ENCODE data around the gene AJAP1.

AJAP1 gene

DNA sequence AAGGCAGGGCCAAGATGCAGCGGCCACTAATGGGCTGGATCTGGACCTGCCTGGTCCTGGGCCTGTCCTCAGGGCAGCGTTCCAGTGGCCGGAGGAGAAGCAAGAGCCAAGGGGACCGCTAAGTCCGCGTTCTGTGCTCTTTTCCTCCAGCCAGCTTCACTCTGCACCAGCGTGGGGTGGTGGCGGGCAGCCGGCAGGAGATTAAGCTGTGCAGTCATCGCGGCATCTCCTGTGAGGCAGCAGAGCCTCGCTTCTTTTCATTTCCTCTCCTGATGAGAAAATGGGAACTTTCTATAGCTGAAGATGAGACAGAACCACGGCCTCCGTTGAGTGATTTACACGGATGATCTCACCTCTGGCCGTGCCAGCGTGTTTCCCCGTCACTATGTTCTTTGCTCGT lies 43.4 kb downstream of the AJAP1 start:
- FAIRE-seq (no peak), DNase-seq (ENCODE audit: insufficient read length, low spot score) (no peak)

DNA sequence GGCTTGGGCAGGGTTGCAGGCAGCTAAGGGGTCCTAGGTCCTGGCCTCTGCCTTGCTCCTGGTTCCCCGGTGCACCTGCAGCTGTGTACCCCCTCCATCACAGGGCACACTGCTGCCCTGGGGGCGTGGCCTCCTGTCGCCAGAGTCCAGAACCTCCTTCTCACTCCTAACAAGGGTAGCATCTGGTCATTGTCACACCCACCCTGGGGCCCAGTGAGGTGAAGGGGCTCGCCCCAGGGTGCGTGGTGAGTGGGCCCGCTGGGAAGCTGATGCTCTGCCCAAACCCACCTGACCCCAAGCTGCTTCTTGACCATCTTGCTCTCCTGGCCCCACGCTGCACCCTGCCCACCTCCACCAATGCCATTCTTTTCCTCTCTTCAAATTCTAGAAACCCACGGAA lies 44.5 kb downstream of the AJAP1 start:
- FAIRE-seq: no peak
- no peak for DNase-seq (ENCODE audit: insufficient read length, low spot score)

DNA sequence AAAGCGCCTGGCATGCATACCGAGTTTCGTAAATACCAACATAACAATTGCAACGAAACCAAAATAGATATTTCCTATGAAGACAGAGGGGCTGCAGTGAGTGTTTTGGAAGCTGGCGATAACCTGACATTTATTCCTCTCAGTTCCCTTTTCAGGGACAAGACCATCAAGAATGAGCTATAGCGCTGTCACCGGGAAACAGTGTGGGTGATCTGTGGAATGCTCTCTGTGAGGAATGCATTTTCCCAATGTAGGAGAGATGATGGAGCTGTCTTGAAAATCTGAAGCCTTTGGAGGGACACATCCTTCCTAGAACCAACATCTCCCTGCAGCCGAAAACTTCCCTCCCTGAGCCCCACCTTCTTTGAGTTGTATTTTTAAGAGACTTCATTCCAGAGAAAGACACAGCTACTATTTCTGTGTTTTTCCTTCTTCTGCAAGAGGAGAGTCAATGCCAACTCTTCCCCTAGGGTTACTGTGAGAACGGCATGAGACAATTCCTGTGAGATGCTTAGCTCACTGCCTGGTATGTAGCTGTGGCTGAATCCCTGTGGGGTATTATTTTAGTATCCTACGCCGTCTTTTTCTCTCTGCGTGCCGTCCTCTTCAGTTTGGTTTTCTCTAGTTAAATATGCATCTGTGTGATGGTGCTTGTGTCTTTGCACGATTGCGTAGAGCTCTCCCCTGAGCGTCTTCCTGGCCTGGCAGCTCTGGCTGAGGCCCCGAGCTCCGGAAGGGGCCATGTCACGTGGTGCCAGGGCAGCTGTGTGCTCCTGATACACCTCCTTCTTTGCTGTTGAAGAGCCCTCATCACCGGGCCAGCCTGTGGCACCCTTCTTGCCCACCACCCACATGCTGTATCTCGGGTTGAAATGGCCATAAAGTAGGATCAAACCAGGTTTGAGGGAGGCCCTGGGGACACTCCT lies 45.2 kb downstream of the AJAP1 start:
- no peak for FAIRE-seq
- DNase-seq (ENCODE audit: insufficient read length, low spot score): no peak

DNA sequence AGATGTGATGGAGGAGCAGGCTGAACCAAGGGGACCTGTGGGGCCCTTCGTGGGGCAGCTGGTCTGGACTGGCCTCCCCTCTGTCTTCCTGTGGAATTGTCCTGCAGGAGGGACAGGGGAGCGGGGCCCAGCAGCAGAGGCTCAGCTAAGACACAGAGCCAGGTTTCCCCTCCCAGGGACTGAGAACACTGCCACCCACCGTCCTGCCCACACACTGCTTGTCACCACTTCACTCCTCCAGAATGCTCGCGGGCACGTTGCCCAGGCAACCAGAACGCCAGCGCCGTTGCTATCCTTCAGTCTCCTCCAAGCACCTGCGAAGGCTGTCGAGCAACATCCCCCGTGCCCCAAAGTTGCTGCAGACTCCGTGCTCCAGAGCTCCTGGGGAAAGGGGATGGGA lies 46.4 kb downstream of the AJAP1 start:
- DNase-seq (ENCODE audit: insufficient read length, low spot score): no peak

DNA sequence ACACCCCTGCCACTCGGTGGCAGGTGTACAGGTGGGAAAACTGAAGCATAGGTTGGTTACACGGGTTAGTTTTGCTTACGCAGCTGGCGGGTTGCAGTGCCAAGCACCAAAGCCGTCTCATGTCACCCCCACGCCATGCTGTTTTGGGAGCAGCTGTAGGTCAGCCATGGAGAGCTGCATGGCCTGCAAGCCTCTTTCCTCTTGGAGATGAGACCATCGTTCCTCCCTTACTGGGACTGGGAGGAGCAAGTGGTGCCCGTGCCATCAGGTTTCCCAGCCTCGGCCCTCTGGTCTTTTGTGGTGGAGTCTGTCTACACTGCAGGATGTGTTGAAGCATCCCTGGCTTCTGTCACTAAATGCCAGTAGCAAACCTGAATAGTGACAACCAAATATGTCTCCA lies 46.9 kb downstream of the AJAP1 start:
- no peak for FAIRE-seq

More for the DNA sequence above, 46.4 kb downstream of the AJAP1 start:
- no peak for FAIRE-seq

DNA sequence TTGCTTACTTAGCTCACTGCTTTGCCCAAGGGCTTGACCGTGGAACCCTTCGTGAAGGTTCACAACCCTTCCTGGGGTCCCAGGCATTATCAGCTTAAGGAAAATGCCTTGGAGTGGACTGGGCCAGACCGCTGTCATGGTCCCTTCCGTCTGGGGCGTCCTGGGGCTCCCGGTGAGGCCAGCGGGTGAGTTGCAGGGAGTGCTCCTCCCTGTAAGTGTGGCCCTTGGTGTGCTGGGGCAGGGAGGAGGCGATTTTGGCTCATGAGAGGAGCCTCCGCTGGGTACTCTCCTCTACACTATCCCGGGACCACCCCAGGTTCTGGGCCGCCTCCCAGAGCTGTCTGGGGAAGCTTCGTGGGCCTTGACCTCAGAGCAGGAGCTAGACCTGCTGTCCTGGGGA lies 48.1 kb downstream of the AJAP1 start:
- DNase-seq (ENCODE audit: insufficient read length, low spot score) (no peak), FAIRE-seq (no peak)

More for the DNA sequence above, 46.9 kb downstream of the AJAP1 start:
- no peak for DNase-seq (ENCODE audit: insufficient read length, low spot score)

DNA sequence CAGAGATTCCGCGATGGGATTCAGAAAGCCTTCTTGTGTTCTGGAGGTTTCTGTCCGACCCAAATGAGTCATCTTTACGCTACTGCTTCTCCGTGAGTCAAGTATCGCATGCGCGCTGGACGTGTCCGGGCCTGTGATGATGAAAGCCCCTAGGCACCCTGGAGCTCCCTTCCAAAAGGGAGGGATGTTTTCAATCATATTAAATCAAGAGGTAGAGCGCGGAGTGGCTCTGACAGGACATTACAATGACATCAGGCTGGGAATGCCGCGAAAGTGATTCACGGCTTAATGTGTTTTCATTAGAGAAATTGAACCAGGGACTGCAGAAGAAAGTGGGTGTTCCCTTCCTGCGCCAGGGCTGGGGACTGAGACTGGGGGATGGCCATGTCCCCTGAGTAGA lies 48.5 kb downstream of the AJAP1 start:
- no peak for DNase-seq (ENCODE audit: insufficient read length, low spot score)
- FAIRE-seq: no peak

DNA sequence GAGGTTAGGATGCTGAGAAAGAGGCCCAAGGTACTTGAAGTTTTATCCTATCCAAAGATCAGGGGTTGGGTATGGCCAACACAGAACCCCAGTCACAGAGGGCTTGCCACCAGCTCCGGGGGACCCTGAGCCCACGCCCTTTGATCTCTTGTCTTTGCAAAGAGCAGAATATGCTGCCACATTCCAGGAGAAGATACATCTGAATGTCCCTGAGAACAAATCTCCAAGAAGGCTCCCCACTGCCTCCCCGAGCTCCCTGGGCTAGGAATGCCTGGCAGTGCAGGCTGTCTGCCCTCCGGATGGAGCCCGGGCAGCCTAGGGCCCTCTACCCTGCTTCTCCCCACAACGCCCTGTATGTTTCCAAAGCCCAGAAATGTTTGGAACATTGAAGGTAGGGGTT lies 49.2 kb downstream of the AJAP1 start:
- DNase-seq (ENCODE audit: insufficient read length, low spot score): no peak
- no peak for FAIRE-seq

DNA sequence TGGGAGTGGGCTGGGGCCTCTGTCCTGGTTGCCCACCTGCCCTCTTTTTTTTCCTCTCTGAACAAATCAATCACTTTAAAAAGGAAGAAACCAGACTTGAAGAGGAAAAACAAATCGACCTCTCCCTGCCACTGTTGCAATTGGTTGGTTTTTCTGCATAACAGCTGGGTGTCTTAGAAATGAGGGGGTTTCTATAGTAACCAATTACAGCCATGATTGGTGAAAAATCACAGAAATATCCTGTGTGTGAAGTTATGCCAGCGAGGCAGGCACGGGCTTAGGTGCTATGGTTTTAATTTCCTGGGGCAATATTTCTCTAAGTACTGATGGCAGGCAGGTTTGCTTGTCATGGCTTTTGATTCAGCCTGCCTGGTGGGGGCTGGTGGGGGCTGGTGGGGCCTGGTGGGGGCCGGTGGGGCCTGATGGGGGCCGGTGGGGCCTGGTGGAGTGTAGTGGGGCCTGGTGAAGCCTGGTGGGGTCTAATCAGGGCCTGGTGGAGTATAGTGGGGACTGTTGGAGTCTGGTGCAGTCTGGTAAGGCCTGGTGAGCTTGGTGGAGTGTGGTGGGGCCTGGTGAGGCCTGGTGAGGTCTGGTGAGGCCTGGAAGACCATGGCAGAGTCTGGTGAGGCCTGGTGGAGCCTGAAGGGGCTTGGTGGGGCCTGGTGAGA lies 54.6 kb downstream of the AJAP1 start:
- DNase-seq (ENCODE audit: insufficient read length, low spot score) (no peak), FAIRE-seq (no peak)

DNA sequence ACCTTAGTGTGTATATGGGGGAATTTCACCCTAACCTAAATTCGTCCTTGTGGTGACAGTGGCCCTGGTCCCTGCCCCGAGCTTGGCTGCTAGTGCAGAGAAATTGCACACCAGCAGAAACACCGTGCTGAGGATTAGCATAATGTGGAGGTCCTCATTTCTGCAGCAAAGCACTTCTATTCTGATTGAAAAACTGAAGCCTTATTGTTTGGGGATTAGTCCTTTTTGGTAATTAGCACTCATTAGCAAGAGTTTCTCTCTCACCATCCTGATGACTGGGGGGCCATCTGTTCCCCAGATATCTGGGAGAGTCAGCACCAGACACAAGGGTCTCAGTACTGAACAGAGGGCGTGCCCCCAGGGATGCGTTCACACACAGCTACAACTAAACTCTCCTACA lies 55.2 kb downstream of the AJAP1 start:
- FAIRE-seq (no peak), DNase-seq (ENCODE audit: insufficient read length, low spot score) (no peak)

DNA sequence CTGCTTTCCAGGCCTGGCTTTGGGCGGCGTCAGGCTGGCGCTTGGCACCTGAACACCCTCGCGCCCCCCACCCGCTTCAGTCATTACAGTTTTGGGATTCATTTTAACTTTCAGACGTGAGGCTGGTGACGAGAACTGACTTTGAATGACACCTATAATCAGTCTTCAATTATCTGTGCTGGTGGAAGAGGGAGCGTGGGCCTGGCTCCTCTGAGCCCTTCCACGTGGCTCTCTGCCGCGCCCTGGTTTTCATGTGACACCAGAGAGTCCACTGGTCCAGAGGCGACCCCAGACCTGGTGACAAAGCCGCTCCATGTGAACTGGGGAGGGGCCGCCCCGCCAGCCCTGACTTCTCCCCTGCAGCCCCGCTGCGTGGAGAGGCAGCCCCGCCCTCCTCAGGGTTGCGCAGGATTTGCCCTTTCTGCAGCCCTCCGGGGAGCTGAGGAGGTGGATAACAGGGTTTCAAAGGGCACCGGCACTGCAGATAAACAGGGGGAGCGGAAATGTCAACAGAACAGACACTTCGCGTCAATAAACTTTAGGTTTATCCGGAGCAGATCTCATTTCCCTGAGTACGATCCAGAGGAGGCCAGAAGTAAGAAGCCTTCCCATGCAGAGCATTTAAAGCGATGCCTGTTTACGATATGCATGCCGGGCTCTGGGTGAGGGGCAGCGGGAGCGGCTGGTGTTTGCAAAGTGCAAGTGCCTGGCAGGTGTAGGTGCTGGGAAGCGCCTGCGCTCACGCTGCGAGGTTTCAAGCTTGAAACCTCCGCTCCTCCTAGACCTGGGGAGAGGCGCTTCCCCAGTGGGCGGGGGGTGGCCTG lies 56.4 kb downstream of the AJAP1 start:
- no peak for FAIRE-seq
- DNase-seq (ENCODE audit: insufficient read length, low spot score): no peak

DNA sequence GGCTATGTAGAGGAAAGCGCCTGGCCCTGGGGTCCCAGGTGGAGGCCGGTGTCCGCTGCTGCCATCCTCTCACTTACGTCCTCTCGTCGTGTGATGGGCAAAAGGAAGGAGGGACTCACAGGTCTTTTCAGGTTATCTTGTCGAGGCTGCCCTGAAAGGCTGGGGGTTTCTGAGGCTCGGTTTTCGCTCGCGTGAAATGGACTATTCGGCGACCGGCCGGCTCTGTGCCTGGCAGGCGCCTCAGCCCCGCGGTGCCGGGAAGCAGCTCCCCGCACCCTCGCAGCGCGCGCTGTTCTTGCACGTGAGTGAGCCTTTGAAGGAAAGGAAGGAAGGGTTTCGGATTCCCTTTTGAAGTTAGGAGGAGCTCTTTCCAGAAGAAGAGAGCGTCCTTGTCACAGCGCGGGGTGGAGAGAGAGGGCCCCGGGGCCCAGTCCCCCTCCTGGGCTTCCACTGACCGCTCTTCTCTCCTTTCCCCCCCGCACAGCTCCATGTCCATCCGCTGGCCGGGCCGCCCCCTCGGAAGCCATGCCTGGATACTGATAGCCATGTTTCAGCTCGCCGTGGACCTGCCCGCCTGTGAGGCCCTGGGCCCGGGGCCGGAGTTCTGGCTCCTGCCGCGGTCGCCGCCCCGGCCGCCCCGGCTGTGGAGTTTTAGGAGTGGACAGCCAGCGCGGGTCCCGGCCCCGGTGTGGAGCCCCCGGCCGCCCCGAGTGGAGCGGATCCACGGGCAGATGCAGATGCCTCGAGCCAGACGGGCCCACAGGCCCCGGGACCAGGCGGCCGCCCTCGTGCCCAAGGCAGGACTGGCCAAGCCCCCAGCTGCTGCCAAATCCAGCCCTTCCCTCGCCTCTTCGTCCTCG lies 57.2 kb downstream of the AJAP1 start:
- DNase-seq (ENCODE audit: insufficient read length, low spot score): no peak
- FAIRE-seq: no peak

DNA sequence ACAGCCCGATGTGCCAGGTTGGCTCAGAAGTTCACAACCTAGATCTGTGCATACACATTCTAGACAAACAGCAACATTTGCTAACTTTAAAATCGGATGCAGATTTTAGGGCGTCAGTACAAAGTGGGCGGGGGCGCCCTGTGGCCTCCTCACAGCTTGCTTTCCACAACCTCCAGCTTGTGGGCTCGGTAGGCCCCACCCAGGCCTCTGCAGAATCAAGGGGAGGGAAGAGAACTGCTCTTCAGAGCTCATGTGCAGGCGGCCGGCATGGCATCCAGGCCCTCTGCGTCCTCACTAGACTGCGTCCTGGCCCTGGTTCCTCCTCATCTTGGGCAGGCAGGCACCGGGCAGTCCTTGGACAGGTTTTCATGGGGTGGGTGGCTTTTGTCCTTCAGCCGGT lies 59.3 kb downstream of the AJAP1 start:
- FAIRE-seq (no peak), DNase-seq (ENCODE audit: insufficient read length, low spot score) (no peak)

DNA sequence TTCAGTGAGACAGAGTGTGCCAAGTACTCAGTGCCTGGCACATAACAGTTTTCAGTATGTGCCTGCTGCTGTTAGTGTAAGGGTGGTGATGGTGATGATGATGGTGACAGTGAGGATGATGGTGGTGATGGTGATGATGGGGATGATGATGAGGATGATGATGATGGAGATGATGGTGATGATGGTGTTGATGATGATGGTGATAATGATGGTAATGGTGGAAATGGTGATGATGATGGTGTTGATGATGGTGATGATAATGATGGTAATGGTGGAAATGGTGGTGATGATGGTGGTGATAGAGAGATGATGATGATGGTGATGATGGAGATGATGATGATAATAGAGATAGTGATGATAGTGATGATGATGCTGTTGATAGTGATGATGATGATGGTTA lies 62.0 kb downstream of the AJAP1 start:
- DNase-seq (ENCODE audit: insufficient read length, low spot score): no peak
- FAIRE-seq: no peak

DNA sequence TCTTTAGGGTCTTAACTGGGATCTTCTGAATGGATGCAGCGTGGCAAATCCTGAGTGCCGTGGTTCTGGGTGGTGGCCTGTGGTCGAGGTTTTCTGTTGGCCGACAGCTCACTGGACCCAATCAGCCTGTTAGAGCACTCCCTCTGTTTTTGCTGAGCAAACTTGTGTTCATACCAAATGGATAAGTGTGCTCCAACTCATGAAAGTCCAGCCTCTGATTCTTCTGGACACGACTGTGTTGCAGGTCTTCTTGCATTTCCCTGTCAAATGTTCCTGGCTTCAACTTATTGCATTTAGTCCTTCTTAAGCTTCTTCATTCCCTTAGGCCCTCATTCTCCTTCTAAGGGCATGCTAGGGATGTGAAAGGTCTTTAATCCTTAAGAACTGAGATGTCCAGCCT lies 63.7 kb downstream of the AJAP1 start:
- DNase-seq (ENCODE audit: insufficient read length, low spot score) (no peak), FAIRE-seq (no peak)

DNA sequence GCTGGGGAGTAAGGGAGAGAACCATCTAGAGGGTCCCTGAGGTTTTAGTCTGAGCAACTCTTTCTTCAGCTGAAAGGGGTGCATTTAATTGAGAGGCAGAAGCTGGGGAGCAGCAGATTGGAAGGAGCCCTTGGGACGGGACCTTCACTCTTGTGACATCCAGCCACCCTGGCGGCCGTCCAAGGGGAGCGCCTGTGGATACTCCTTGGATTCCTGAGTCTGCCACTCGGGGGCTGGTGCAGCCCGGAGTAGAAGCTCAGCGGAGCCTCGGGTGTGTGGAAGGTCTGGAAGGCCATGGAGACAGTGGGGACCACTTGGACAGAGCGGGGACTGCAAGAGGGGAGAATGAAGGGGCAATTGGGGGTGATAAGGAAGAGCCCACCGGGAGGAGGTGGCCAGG lies 68.7 kb downstream of the AJAP1 start:
- no peak for FAIRE-seq
- no peak for DNase-seq (ENCODE audit: insufficient read length, low spot score)

DNA sequence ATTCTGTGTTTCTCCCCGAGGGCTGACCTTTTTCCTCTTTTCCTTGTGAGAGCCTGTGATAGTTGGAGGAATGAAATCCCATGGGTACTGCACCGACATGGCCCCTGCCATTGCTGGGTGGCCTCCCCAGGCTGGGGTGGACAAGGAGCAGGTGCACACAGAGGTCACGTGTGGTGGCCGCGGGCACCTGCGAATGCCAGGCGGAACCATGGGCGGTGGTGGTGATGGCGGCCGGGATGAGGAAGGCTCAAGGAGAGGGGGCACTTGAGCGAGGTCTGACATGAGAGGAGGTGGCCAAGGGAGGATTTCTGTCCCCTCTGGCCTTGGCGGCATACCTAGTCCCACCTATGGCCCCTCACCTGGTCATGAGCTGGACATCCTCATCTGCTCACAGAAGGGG lies 69.6 kb downstream of the AJAP1 start:
- FAIRE-seq (no peak), DNase-seq (ENCODE audit: insufficient read length, low spot score) (no peak)

DNA sequence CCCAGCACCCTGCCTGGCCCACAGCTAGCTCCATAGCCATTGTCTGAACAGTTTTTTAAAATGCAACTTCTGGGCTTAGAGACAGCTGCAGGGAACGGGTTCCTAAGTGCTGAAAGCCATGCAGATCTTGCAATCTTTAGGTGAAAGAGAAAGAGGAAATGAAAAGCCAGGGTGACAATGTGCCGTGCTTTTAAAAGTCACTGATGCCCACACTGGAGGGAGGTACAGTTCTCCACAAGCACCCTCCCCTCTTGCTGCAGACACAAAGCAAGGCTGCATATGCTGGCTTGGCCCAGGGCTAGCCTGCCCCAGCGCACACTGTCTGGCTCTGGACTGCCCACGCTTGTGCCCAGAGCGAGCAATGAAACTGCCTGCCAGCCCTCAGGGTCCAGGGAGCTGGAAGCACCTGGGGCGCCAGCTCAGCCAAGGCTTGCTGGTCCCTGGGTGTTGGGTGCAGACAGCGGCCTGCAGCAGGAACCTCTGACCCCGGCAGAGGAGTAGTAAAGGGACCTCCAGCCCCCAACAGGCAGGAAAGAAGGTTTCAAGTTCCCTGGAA lies 70.4 kb downstream of the AJAP1 start:
- DNase-seq (ENCODE audit: insufficient read length, low spot score) (peak; percentile 30), FAIRE-seq (no peak)

DNA sequence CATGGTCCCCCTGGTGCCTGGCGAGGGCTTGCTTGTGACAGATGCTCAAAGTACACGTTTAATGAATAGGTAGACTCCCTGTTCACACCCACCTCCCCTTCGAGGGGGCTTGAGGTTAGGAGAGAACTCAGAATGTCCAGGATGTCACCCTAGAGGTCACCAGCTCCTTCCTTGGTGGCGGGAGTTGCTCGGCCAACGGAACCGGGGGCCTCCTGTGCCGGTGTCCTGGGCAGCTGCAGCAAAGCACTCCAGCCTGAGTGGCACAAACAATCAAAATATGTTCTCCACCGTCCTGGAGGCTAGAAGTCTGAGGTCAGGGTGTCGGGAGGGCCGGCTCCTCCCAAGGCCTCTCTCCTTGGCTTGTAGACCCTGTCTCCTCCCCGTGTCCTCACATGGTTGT lies 71.0 kb downstream of the AJAP1 start:
- no peak for DNase-seq (ENCODE audit: insufficient read length, low spot score)
- no peak for FAIRE-seq
